GM12878 (cell line): ENCODE measurements around the gene CTNNA3.

Experiments used
- EP300 ChIP-seq, 2 experiments: fragments of 150-350 bp in 1 of 2; IDR thresholded peaks; 2 replicates each; pipeline ENCODE4 v1.6.1; 2011 to 2012; ENCODE audit warnings: low read depth in 2 of 2, low read length in 2 of 2, borderline replicate concordance in 1 of 2, improper control_type of control experiment in 1 of 2, inconsistent platforms in 1 of 2; ENCODE audit not compliant: control insufficient read depth in 1 of 2
- EZH2 ChIP-seq: IDR thresholded peaks from 2 replicates; pipeline ENCODE4 v1.6.1; 2012; ENCODE audit warnings: low read depth, mild to moderate bottlenecking, control low read depth, inconsistent platforms, low read length, borderline replicate concordance; ENCODE audit not compliant: control insufficient read depth
- HDAC2 ChIP-seq: fragments of 200-600 bp; sonication (generic); IDR thresholded peaks from 2 replicates; pipeline ENCODE4 v1.6.1; 2017
- NR2C2 ChIP-seq: IDR thresholded peaks from 2 replicates; pipeline ENCODE4 v1.6.1; 2011; ENCODE audit warnings: borderline replicate concordance, low read depth; ENCODE audit not compliant: control insufficient read depth, insufficient read length
- NRF1 ChIP-seq: conservative IDR thresholded peaks from 2 replicates; pipeline ENCODE4 v1.6.1; 2011; ENCODE audit warnings: mild to moderate bottlenecking, low read depth, low read length, improper control_type of control experiment
- RAD51 ChIP-seq: fragments of 450-650 bp; IDR thresholded peaks from 2 replicates; pipeline ENCODE4 v1.6.1; 2016; ENCODE audit warnings: moderate library complexity, mild to moderate bottlenecking, inconsistent platforms
- TF ChIP-seq, protein P1 (sequence below): fragments of 450-650 bp; IDR thresholded peaks from 2 replicates; pipeline ENCODE4 v1.6.1; 2016; ENCODE audit warnings: mild to moderate bottlenecking, moderate library complexity, borderline replicate concordance
- TF ChIP-seq, protein P2 (sequence below): IDR thresholded peaks from 2 replicates; pipeline ENCODE4 v1.6.1; 2012; ENCODE audit warnings: mild to moderate bottlenecking, low read depth, low read length

DNA sequence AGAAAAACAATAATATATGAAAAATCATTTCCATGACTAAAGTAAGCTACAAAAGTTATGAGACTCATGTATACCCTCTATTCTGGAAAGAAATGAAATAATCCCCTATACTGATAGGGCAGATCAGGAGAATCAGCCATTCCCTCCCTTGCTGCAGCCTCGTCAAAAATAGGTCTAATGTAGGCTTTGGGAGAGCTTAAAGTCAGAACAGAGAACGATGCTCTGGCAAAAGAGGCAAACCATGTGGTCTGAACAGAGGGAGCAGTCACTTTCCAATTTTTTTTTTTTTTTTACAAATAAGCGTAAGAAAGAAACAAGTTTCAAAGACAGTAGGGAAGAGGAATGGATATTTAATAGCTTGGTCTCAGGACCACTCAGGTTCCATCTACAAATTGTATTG lies 1232.4 kb downstream of the CTNNA3 start:
- TF ChIP-seq NR2C2 (no peak), EZH2 (no peak), NRF1 (no peak), RAD51 (no peak), HDAC2 (no peak), EP300 (IDR thresholded peaks at IDR 0.05; ENCODE audit: borderline replicate concordance in 1 of 2, control insufficient read depth in 1 of 2, low read depth in 2 of 2, low read length in 2 of 2) (no peak)
- TF ChIP-seq, protein P1, sequence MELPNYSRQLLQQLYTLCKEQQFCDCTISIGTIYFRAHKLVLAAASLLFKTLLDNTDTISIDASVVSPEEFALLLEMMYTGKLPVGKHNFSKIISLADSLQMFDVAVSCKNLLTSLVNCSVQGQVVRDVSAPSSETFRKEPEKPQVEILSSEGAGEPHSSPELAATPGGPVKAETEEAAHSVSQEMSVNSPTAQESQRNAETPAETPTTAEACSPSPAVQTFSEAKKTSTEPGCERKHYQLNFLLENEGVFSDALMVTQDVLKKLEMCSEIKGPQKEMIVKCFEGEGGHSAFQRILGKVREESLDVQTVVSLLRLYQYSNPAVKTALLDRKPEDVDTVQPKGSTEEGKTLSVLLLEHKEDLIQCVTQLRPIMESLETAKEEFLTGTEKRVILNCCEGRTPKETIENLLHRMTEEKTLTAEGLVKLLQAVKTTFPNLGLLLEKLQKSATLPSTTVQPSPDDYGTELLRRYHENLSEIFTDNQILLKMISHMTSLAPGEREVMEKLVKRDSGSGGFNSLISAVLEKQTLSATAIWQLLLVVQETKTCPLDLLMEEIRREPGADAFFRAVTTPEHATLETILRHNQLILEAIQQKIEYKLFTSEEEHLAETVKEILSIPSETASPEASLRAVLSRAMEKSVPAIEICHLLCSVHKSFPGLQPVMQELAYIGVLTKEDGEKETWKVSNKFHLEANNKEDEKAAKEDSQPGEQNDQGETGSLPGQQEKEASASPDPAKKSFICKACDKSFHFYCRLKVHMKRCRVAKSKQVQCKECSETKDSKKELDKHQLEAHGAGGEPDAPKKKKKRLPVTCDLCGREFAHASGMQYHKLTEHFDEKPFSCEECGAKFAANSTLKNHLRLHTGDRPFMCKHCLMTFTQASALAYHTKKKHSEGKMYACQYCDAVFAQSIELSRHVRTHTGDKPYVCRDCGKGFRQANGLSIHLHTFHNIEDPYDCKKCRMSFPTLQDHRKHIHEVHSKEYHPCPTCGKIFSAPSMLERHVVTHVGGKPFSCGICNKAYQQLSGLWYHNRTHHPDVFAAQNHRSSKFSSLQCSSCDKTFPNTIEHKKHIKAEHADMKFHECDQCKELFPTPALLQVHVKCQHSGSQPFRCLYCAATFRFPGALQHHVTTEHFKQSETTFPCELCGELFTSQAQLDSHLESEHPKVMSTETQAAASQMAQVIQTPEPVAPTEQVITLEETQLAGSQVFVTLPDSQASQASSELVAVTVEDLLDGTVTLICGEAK, result no peak
- TF ChIP-seq, protein P2, sequence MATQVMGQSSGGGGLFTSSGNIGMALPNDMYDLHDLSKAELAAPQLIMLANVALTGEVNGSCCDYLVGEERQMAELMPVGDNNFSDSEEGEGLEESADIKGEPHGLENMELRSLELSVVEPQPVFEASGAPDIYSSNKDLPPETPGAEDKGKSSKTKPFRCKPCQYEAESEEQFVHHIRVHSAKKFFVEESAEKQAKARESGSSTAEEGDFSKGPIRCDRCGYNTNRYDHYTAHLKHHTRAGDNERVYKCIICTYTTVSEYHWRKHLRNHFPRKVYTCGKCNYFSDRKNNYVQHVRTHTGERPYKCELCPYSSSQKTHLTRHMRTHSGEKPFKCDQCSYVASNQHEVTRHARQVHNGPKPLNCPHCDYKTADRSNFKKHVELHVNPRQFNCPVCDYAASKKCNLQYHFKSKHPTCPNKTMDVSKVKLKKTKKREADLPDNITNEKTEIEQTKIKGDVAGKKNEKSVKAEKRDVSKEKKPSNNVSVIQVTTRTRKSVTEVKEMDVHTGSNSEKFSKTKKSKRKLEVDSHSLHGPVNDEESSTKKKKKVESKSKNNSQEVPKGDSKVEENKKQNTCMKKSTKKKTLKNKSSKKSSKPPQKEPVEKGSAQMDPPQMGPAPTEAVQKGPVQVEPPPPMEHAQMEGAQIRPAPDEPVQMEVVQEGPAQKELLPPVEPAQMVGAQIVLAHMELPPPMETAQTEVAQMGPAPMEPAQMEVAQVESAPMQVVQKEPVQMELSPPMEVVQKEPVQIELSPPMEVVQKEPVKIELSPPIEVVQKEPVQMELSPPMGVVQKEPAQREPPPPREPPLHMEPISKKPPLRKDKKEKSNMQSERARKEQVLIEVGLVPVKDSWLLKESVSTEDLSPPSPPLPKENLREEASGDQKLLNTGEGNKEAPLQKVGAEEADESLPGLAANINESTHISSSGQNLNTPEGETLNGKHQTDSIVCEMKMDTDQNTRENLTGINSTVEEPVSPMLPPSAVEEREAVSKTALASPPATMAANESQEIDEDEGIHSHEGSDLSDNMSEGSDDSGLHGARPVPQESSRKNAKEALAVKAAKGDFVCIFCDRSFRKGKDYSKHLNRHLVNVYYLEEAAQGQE, result no peak
